Neutrophil (primary cell): ENCODE data around the gene ZNF32.

Experiments
- H3K27ac ChIP-seq: fragments of 200-600 bp; sonication (generic); 2 replicates; pipeline ENCODE4 v1.5.1; 2016; ENCODE audit warnings: mild to moderate bottlenecking, moderate library complexity
- H3K27me3 ChIP-seq: fragments of 200-600 bp; sonication (generic); 2 replicates; pipeline ENCODE4 v1.6.0; 2016; ENCODE audit warnings: mild to moderate bottlenecking
- H3K36me3 ChIP-seq: fragments of 200-600 bp; sonication (generic); 2 replicates; pipeline ENCODE4 v1.5.1; 2017
- H3K4me1 ChIP-seq, 2 experiments: fragments of 200-600 bp in 1 of 2; sonication (generic) in 1 of 2; 1 replicate in 1 of 2; 2 replicates in 1 of 2; pipeline versions ENCODE4 v1.5.1 to v1.6.1; 2013 to 2016; ENCODE audit warnings: low read depth in 1 of 2, low read length in 1 of 2, mild to moderate bottlenecking in 1 of 2, moderate library complexity in 1 of 2; ENCODE audit not compliant: control insufficient read depth in 1 of 2, insufficient read depth in 1 of 2
- H3K4me3 ChIP-seq, 2 experiments: fragments of 200-600 bp in 1 of 2; sonication (generic) in 1 of 2; 1 replicate in 1 of 2; 2 replicates in 1 of 2; pipeline ENCODE4 v1.5.1; 2013 to 2016; ENCODE audit warnings: low read depth in 1 of 2, low read length in 1 of 2, mild to moderate bottlenecking in 1 of 2, moderate library complexity in 1 of 2
- H3K9me3 ChIP-seq: fragments of 200-600 bp; sonication (generic); 2 replicates; pipeline ENCODE4 v1.5.1; 2016
- TF ChIP-seq, protein P1 (sequence below): fragments of 200-600 bp; sonication (generic); IDR thresholded peaks from 2 replicates; pipeline ENCODE4 v1.5.1; 2016; ENCODE audit warnings: antibody characterized with exemption

ZNF32 gene

DNA sequence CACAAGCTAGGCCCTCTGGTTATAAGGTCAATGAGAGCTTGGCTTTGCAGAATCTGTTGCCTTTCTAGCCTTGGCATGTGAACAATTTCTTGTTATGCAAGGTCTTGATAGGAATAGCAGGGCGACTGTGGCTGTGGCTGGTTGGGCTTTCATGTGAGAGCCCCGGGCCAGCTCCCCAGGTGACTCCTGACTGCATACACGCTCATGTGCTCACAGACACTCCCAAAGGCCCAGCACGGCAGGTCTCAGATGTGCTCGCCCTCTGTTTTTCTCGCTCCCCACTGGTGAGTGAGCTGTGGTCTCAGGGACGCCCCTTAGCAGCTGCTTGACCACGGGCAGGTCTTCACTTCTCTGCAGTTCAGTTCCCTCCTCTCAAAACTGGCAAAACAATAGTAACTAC is 37.1 kb upstream of the ZNF32 start:
- H3K9me3 ChIP-seq = no peaks in the 10 kb centered on the region
- H3K4me3 ChIP-seq = no peak overlapping the region
- H3K4me1 ChIP-seq = peaks cover 14 to 15% of the 10 kb centered on the region in 2 experiments
- no peak overlapping the region for H3K27ac ChIP-seq
- TF ChIP-seq, protein P1, sequence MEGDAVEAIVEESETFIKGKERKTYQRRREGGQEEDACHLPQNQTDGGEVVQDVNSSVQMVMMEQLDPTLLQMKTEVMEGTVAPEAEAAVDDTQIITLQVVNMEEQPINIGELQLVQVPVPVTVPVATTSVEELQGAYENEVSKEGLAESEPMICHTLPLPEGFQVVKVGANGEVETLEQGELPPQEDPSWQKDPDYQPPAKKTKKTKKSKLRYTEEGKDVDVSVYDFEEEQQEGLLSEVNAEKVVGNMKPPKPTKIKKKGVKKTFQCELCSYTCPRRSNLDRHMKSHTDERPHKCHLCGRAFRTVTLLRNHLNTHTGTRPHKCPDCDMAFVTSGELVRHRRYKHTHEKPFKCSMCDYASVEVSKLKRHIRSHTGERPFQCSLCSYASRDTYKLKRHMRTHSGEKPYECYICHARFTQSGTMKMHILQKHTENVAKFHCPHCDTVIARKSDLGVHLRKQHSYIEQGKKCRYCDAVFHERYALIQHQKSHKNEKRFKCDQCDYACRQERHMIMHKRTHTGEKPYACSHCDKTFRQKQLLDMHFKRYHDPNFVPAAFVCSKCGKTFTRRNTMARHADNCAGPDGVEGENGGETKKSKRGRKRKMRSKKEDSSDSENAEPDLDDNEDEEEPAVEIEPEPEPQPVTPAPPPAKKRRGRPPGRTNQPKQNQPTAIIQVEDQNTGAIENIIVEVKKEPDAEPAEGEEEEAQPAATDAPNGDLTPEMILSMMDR = no peak
- no peaks in the 10 kb centered on the region for H3K36me3 ChIP-seq
- peaks cover 60% of the 10 kb centered on the region for H3K27me3 ChIP-seq

DNA sequence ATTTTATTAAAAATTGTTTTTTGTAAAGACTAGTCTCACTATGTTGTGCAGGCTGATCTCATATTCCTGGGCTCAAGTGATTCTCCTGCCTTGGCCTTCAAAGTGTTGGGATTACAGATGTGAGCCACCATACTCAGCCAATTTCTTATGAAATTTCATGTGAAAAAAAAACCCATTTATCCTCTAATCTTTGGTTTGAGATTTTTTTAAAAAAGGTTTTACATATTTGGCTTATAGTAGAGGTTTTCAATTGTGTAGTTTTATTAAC is 35.5 kb upstream of the ZNF32 start:
- Histone ChIP-seq H3K36me3 (no peaks in the 10 kb centered on the region), H3K27ac (no peak overlapping the region), H3K4me3 (no peak overlapping the region), H3K27me3 (peaks cover 45% of the 10 kb centered on the region), H3K4me1 (peaks cover 1 to 2% of the 10 kb centered on the region in 2 experiments), H3K9me3 (no peaks in the 10 kb centered on the region)
- TF ChIP-seq, protein P1 = no peak

GRCh38 chr10:43683451-43684291 is 35.0 kb upstream of the ZNF32 start:
- no peak overlapping the region for H3K27ac ChIP-seq
- peaks cover 39% of the 10 kb centered on the region for H3K27me3 ChIP-seq
- H3K4me1 ChIP-seq = no peaks in the 10 kb centered on the region
- no peak overlapping the region for H3K4me3 ChIP-seq
- no peaks in the 10 kb centered on the region for H3K36me3 ChIP-seq
- TF ChIP-seq, protein P1 = no peak
- H3K9me3 ChIP-seq = no peaks in the 10 kb centered on the region

DNA sequence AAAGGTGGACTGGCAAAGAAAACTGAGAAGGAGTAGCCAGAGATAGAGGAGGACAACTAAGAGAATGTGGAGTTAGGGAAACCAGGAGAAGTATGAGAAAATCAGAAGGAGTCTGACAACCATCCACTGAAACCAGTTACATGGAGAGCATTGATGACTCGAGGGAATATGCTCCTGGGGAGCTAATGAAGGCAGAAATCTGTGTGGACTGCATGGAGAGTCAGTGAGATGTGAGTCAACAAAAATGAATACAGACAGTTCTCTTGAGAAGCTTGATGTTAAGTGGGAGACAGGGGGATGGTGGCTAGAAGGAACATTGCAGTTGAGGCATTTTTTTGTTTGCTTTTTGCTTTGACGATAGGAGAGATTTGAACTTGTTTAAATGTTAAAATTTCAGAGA is 34.3 kb upstream of the ZNF32 start:
- H3K36me3 ChIP-seq = no peaks in the 10 kb centered on the region
- H3K27me3 ChIP-seq = peaks cover 35% of the 10 kb centered on the region
- H3K27ac ChIP-seq = no peak overlapping the region
- H3K9me3 ChIP-seq = no peaks in the 10 kb centered on the region
- TF ChIP-seq, protein P1 = no peak
- H3K4me1 ChIP-seq = no peaks in the 10 kb centered on the region
- H3K4me3 ChIP-seq = no peak overlapping the region

- Histone ChIP-seq H3K27ac (no peak overlapping the region), H3K4me1 (no peaks in the 10 kb centered on the region), H3K27me3 (peaks cover 32% of the 10 kb centered on the region), H3K9me3 (no peaks in the 10 kb centered on the region), H3K4me3 (no peak overlapping the region), H3K36me3 (no peaks in the 10 kb centered on the region)
- TF ChIP-seq, protein P1 = no peak
These were observed 33.0 kb upstream of the ZNF32 start for GRCh38 chr10:43681721-43682120.
